ENCODE data around the gene RPL35. TPM values are rescaled to one million over a fixed set of nuclear protein-coding genes. Genes with fewer than 3 reads are reported as not detected.

Gene RPL35
- total RNA-seq, 2 experiments from 2014 or later = 2,088 to 2,142 TPM

GRCh38 chr9:124843456-124844034 is 18.2 kb downstream of the RPL35 start:
- Mint-ChIP-seq H3K27me3 (peaks cover 20% of the 10 kb centered on the region), H3K4me3 (no peak overlapping the region), H3K4me1 (ENCODE audit: low read depth) (no peaks in the 10 kb centered on the region), H3K9me3 (no peaks in the 10 kb centered on the region), H3K36me3 (ENCODE audit: low read depth) (no peaks in the 10 kb centered on the region), H3K27ac (no peak overlapping the region)
- Histone ChIP-seq H3K4me1 (ENCODE audit: insufficient read depth, low read length) (no peaks in the 10 kb centered on the region), H3K27ac (ENCODE audit: low read depth in 1 of 2, low read length in 2 of 2) (no peak overlapping the region), H3K9me3 (ENCODE audit: control insufficient read depth in 1 of 2, insufficient read depth in 1 of 2, low read length in 2 of 2) (no peaks in the 10 kb centered on the region), H3K36me3 (ENCODE audit: insufficient read depth, low read length) (no peaks in the 10 kb centered on the region), H3K4me3 (ENCODE audit: low read length) (no peak overlapping the region), H3K27me3 (ENCODE audit: control insufficient read depth in 1 of 2, insufficient read depth in 2 of 2, low read length in 2 of 2) (peaks cover 3 to 11% of the 10 kb centered on the region in 2 experiments)
- POLR2A ChIA-PET = no interaction called here
- DNase-seq (no peak), ATAC-seq (ENCODE audit: poor library complexity) (no peak)
- CTCF ChIA-PET = interaction anchor here (0.8 kb wide), 1 partner anchor 10 kb away, joined by 3 read pairs; the partner anchor contains the start of gene WDR38
- intact Hi-C loops (cut with DNase I, micrococcal nuclease) = no loop called here
- no peak for TF ChIP-seq CTCF (IDR thresholded peaks at IDR 0.05)

- H3K9me3 ChIP-seq (ENCODE audit: control insufficient read depth in 1 of 2, insufficient read depth in 1 of 2, low read length in 2 of 2) = no peaks in the 10 kb centered on the region
- H3K27ac ChIP-seq (ENCODE audit: low read depth in 1 of 2, low read length in 2 of 2) = no peak overlapping the region
- peaks cover 31% of the 10 kb centered on the region for H3K27me3 Mint-ChIP-seq
- TF ChIP-seq CTCF (IDR thresholded peaks at IDR 0.05) = no peak
- DNase-seq (no peak), ATAC-seq (ENCODE audit: poor library complexity) (no peak)
- H3K4me3 Mint-ChIP-seq = no peak overlapping the region
- intact Hi-C loops (cut with DNase I, micrococcal nuclease) = no loop called here
- no peaks in the 10 kb centered on the region for H3K36me3 ChIP-seq (ENCODE audit: insufficient read depth, low read length)
- ChIA-PET CTCF (interaction anchor here (1.4 to 2.9 kb wide), 2 partner anchors 12 to 15 kb away, joined by 5 to 16 read pairs; partner anchors contain the start of gene WDR38), POLR2A (no interaction called here)
- no peak overlapping the region for H3K4me3 ChIP-seq (ENCODE audit: low read length)
- no peaks in the 10 kb centered on the region for H3K36me3 Mint-ChIP-seq (ENCODE audit: low read depth)
- H3K4me1 ChIP-seq (ENCODE audit: insufficient read depth, low read length) = no peaks in the 10 kb centered on the region
- peaks cover 3 to 19% of the 10 kb centered on the region in 2 experiments for H3K27me3 ChIP-seq (ENCODE audit: control insufficient read depth in 1 of 2, insufficient read depth in 2 of 2, low read length in 2 of 2)
- H3K9me3 Mint-ChIP-seq = no peaks in the 10 kb centered on the region
- no peaks in the 10 kb centered on the region for H3K4me1 Mint-ChIP-seq (ENCODE audit: low read depth)
- H3K27ac Mint-ChIP-seq = no peak overlapping the region
These were observed 20.5 kb downstream of the RPL35 start for GRCh38 chr9:124841075-124841821.

GRCh38 chr9:124840300-124840833 is 21.4 kb downstream of the RPL35 start:
- ChIA-PET POLR2A (no interaction called here), CTCF (interaction anchor here (1.4 to 2.9 kb wide), 2 partner anchors 13 to 16 kb away, joined by 5 to 16 read pairs; partner anchors contain the start of gene WDR38)
- no peak for DNase-seq
- Mint-ChIP-seq H3K9me3 (no peaks in the 10 kb centered on the region), H3K4me1 (ENCODE audit: low read depth) (no peaks in the 10 kb centered on the region), H3K36me3 (ENCODE audit: low read depth) (no peaks in the 10 kb centered on the region), H3K4me3 (no peak overlapping the region), H3K27ac (no peak overlapping the region), H3K27me3 (peaks cover 37% of the 10 kb centered on the region)
- no peak for ATAC-seq (ENCODE audit: poor library complexity)
- Histone ChIP-seq H3K27me3 (ENCODE audit: control insufficient read depth in 1 of 2, insufficient read depth in 2 of 2, low read length in 2 of 2) (peaks cover 3 to 19% of the 10 kb centered on the region in 2 experiments), H3K27ac (ENCODE audit: low read depth in 1 of 2, low read length in 2 of 2) (no peak overlapping the region), H3K9me3 (ENCODE audit: control insufficient read depth in 1 of 2, insufficient read depth in 1 of 2, low read length in 2 of 2) (no peaks in the 10 kb centered on the region), H3K4me3 (ENCODE audit: low read length) (no peak overlapping the region), H3K4me1 (ENCODE audit: insufficient read depth, low read length) (no peaks in the 10 kb centered on the region), H3K36me3 (ENCODE audit: insufficient read depth, low read length) (no peaks in the 10 kb centered on the region)
- no peak for TF ChIP-seq CTCF (IDR thresholded peaks at IDR 0.05)
- intact Hi-C loops (cut with DNase I, micrococcal nuclease) = no loop called here

Data from CD4-positive, alpha-beta T cell (primary cell).